Fibroblast of lung (primary cell): Measurements from ENCODE around the gene POU2F1. TPM values are rescaled to one million over a fixed set of nuclear protein-coding genes. Genes with fewer than 3 reads are reported as not detected.

ENCODE experiments used
- DNase-seq, 2 donors: peaks; one replicate each; pipeline versions ENCODE4 v3.0.0 to v3.0.0-alpha.2; 2010; ENCODE audit warnings: low read depth in 2 of 2
- H2AFZ ChIP-seq: 2 replicates; pipeline ENCODE4 v1.5.1; 2012; ENCODE audit warnings: low read length, control low read depth, inconsistent platforms
- H3K27ac ChIP-seq: 2 replicates; pipeline ENCODE4 v1.5.1; 2011; ENCODE audit warnings: low read length, control low read depth; ENCODE audit not compliant: insufficient read depth
- H3K27me3 ChIP-seq: 2 replicates; pipeline ENCODE4 v1.5.1; 2011; ENCODE audit warnings: mild to moderate bottlenecking, low read length; ENCODE audit not compliant: control insufficient read depth, insufficient read depth
- H3K36me3 ChIP-seq: 2 replicates; pipeline ENCODE4 v1.5.1; 2011; ENCODE audit warnings: low read length; ENCODE audit not compliant: control insufficient read depth, insufficient read depth
- H3K4me1 ChIP-seq: 2 replicates; pipeline ENCODE4 v1.5.1; 2011; ENCODE audit warnings: low read length; ENCODE audit not compliant: control insufficient read depth, insufficient read depth; ENCODE audit errors: extremely low read depth
- H3K4me2 ChIP-seq: 2 replicates; pipeline ENCODE4 v1.5.1; 2011; ENCODE audit warnings: low read length, control low read depth; ENCODE audit not compliant: insufficient read depth; ENCODE audit errors: extremely low read depth
- H3K4me3 ChIP-seq, 4 experiments: fragments of 200-600 bp in 1 of 4; sonication (generic) in 1 of 4; replicated peaks in 1 of 4; 2 replicates each; pipeline ENCODE4 v1.5.1; 2011 to 2016; ENCODE audit warnings: low read length in 4 of 4, low read depth in 3 of 4, mild to moderate bottlenecking in 3 of 4, control low read depth in 2 of 4, inconsistent platforms in 1 of 4, mixed read lengths in 1 of 4; ENCODE audit not compliant: insufficient read depth in 1 of 4; ENCODE audit errors: control extremely low read depth in 1 of 4
- H3K79me2 ChIP-seq: 2 replicates; pipeline ENCODE4 v1.5.1; 2012; ENCODE audit warnings: mild to moderate bottlenecking, low read length, inconsistent platforms; ENCODE audit not compliant: control insufficient read depth, insufficient read depth
- H3K9ac ChIP-seq: 2 replicates; pipeline ENCODE4 v1.5.1; 2011; ENCODE audit warnings: mild to moderate bottlenecking, low read length, control low read depth; ENCODE audit not compliant: insufficient read depth
- H3K9me3 ChIP-seq: 2 replicates; pipeline ENCODE4 v1.5.1; 2012; ENCODE audit warnings: low read depth, low read length; ENCODE audit not compliant: control insufficient read depth, insufficient read depth
- H4K20me1 ChIP-seq: 2 replicates; pipeline ENCODE4 v1.5.1; 2011; ENCODE audit warnings: low read length; ENCODE audit not compliant: control insufficient read depth, insufficient read depth; ENCODE audit errors: extremely low read depth
- CTCF ChIP-seq, 2 donors: IDR thresholded peaks in 1 of 2; conservative IDR thresholded peaks in 1 of 2; 1 replicate in 1 of 2; 2 replicates in 1 of 2; pipeline ENCODE4 v1.5.1; 2011 to 2012; ENCODE audit warnings: low read length in 2 of 2, control low read depth in 1 of 2, inconsistent platforms in 1 of 2, low read depth in 1 of 2, mild to moderate bottlenecking in 1 of 2
- EZH2 ChIP-seq: IDR thresholded peaks from 2 replicates; pipeline ENCODE4 v1.5.1; 2012; ENCODE audit warnings: low read length, control low read depth, mild to moderate bottlenecking; ENCODE audit errors: missing control alignments
- polyA plus RNA-seq, 2 donors: library from polyadenylated mRNA; depleted of rRNA in 1 of 2; stranded (reverse) in 1 of 2; unstranded in 1 of 2; fragments of >200 nt; gene quantifications; 2 replicates each; pipeline ENCODE4 v1.2.1, GENCODE V29; 2011 to 2012; ENCODE audit warnings: missing spikeins in 1 of 2
- total RNA-seq: library from RNA; depleted of rRNA; stranded (reverse); fragments of >200 nt; gene quantifications from 2 replicates; pipeline ENCODE4 v1.2.1, GENCODE V29; 2014

The POU2F1 gene
- total and polyA plus RNA-seq, 2 donors (not counting 1 experiment from before 2014, with no cell fraction given) = 3.5 to 4.3 TPM

- TF ChIP-seq CTCF (conservative IDR thresholded peaks at IDR 0.05 in 1 of 2, IDR thresholded peaks at IDR 0.05 in 1 of 2; ENCODE audit: low read depth in 1 of 2, low read length in 2 of 2) (no peak), EZH2 (no peak)
- Histone ChIP-seq H3K79me2 (no peaks in the 10 kb centered on the region), H3K36me3 (no peaks in the 10 kb centered on the region), H3K9ac (no peak overlapping the region), H3K9me3 (no peaks in the 10 kb centered on the region), H3K27me3 (no peaks in the 10 kb centered on the region), H2AFZ (no peak overlapping the region), H3K4me3 (no peak overlapping the region), H3K27ac (no peak overlapping the region), H3K4me2 (no peak overlapping the region), H3K4me1 (no peaks in the 10 kb centered on the region), H4K20me1 (no peaks in the 10 kb centered on the region)
- DNase-seq = no peak
Measured at GRCh38 chr1:167262836-167263235, 42.1 kb downstream of the POU2F1 start.

GRCh38 chr1:167263344-167263743 is 42.7 kb downstream of the POU2F1 start:
- no peak overlapping the region for H3K9ac ChIP-seq
- no peaks in the 10 kb centered on the region for H3K9me3 ChIP-seq
- H2AFZ ChIP-seq = no peak overlapping the region
- H3K4me3 ChIP-seq = no peak overlapping the region
- no peak for TF ChIP-seq CTCF (conservative IDR thresholded peaks at IDR 0.05 in 1 of 2, IDR thresholded peaks at IDR 0.05 in 1 of 2; ENCODE audit: low read depth in 1 of 2, low read length in 2 of 2)
- no peak for TF ChIP-seq EZH2
- H3K79me2 ChIP-seq = no peaks in the 10 kb centered on the region
- no peak for DNase-seq
- no peaks in the 10 kb centered on the region for H3K36me3 ChIP-seq
- H3K27me3 ChIP-seq = no peaks in the 10 kb centered on the region
- no peak overlapping the region for H3K4me2 ChIP-seq
- no peaks in the 10 kb centered on the region for H4K20me1 ChIP-seq
- H3K4me1 ChIP-seq = no peaks in the 10 kb centered on the region
- H3K27ac ChIP-seq = no peak overlapping the region

- H3K27me3 ChIP-seq = no peaks in the 10 kb centered on the region
- H3K4me1 ChIP-seq = no peaks in the 10 kb centered on the region
- H3K4me2 ChIP-seq = no peak overlapping the region
- no peaks in the 10 kb centered on the region for H4K20me1 ChIP-seq
- H3K9ac ChIP-seq = no peak overlapping the region
- no peaks in the 10 kb centered on the region for H3K36me3 ChIP-seq
- no peaks in the 10 kb centered on the region for H3K79me2 ChIP-seq
- no peak overlapping the region for H3K4me3 ChIP-seq
- DNase-seq = peak in 1 of 2 donors; percentile 5
- no peaks in the 10 kb centered on the region for H3K9me3 ChIP-seq
- no peak overlapping the region for H3K27ac ChIP-seq
- no peak for TF ChIP-seq CTCF (conservative IDR thresholded peaks at IDR 0.05 in 1 of 2, IDR thresholded peaks at IDR 0.05 in 1 of 2; ENCODE audit: low read depth in 1 of 2, low read length in 2 of 2)
- no peak overlapping the region for H2AFZ ChIP-seq
Measured at GRCh38 chr1:167263819-167264464, 43.3 kb downstream of the POU2F1 start.
